H1 (cell line): ENCODE data around the gene PIWIL1. TPM values are rescaled to one million over a fixed set of nuclear protein-coding genes. Genes with fewer than 3 reads are reported as not detected.

ENCODE experiments used
- CTCF ChIA-PET: fragments of 300-600 bp; sonication (Branson Sonifier 250); formaldehyde crosslinking; loops from one replicate; lab custom pipeline; 2021; ENCODE audit not compliant: partially characterized antibody; lab: Charles Lee
- POLR2A ChIA-PET: fragments of 300-600 bp; sonication (Branson Sonifier 250); formaldehyde crosslinking; loops from one replicate; lab custom pipeline; 2021; ENCODE audit warnings: inconsistent platforms; ENCODE audit not compliant: partially characterized antibody; lab: Charles Lee
- DNase-seq, 2 experiments: peaks; one replicate each; pipeline versions ENCODE4 v3.0.0 to v3.0.0-alpha.2; 2010 to 2022; ENCODE audit warnings: low spot score in 2 of 2, low read depth in 1 of 2, mixed read lengths in 1 of 2
- FAIRE-seq: peaks from 2 replicates; lab custom pipeline; 2011; peaks lifted over from hg19 to GRCh38; lab: Jason Lieb, UNC
- H2AFZ ChIP-seq: 2 replicates; pipeline ENCODE4 v1.8.1; 2012; ENCODE audit warnings: low read length, inconsistent platforms
- H2AK5ac ChIP-seq: 2 replicates; pipeline ENCODE4 v1.6.1; 2013; ENCODE audit warnings: low read depth, low read length
- H2BK120ac ChIP-seq: replicated peaks from 2 replicates; pipeline ENCODE3; 2013; ENCODE audit warnings: low read depth, low read length, inconsistent platforms
- H2BK12ac ChIP-seq: 2 replicates; pipeline ENCODE4 v1.6.1; 2013; ENCODE audit warnings: low read depth, low read length
- H2BK15ac ChIP-seq: 2 replicates; pipeline ENCODE4 v1.6.1; 2013; ENCODE audit warnings: low read length
- H2BK20ac ChIP-seq: 2 replicates; pipeline ENCODE4 v1.6.1; 2013; ENCODE audit warnings: low read length
- H2BK5ac ChIP-seq: 2 replicates; pipeline ENCODE4 v1.6.1; 2013; ENCODE audit warnings: low read depth, low read length
- H3K14ac ChIP-seq: 2 replicates; pipeline ENCODE4 v1.6.1; 2013; ENCODE audit warnings: inconsistent platforms; ENCODE audit not compliant: insufficient read length
- H3K18ac ChIP-seq: 2 replicates; pipeline ENCODE4 v1.6.1; 2013; ENCODE audit warnings: low read length; ENCODE audit errors: extremely low read depth
- H3K23ac ChIP-seq: 2 replicates; pipeline ENCODE4 v1.6.1; 2013; ENCODE audit warnings: inconsistent platforms; ENCODE audit not compliant: insufficient read length
- H3K23me2 ChIP-seq: 2 replicates; pipeline ENCODE4 v1.6.1; 2013; ENCODE audit warnings: low read depth, low read length
- H3K27ac ChIP-seq: 2 replicates; pipeline ENCODE4 v1.6.1; 2011; ENCODE audit warnings: low read depth, low read length, inconsistent platforms
- H3K27me3 ChIP-seq, 4 experiments: replicated peaks in 1 of 4; 1 replicate in 1 of 4; 2 replicates in 3 of 4; pipeline versions ENCODE4 v1.6.1 to v1.8.1; 2011 to 2013; ENCODE audit warnings: low read length in 3 of 4, mild to moderate bottlenecking in 3 of 4, inconsistent platforms in 2 of 4, mixed read lengths in 2 of 4, moderate library complexity in 1 of 4; ENCODE audit not compliant: control insufficient read depth in 3 of 4, insufficient read depth in 3 of 4; ENCODE audit errors: extremely low read depth in 1 of 4
- H3K36me3 ChIP-seq, 4 experiments: 2 replicates each; pipeline versions ENCODE4 v1.6.1 to v1.8.1; 2011 to 2013; ENCODE audit warnings: mild to moderate bottlenecking in 4 of 4, low read length in 3 of 4, moderate library complexity in 2 of 4, control low read depth in 1 of 4, inconsistent platforms in 1 of 4; ENCODE audit not compliant: insufficient read depth in 4 of 4, control insufficient read depth in 2 of 4
- H3K4ac ChIP-seq: replicated peaks from 2 replicates; pipeline ENCODE3; 2013; ENCODE audit warnings: low read length, low read depth, mixed read lengths, inconsistent platforms; ENCODE audit not compliant: insufficient read length
- H3K4me1 ChIP-seq, 4 experiments: replicated peaks in 1 of 4; 1 replicate in 1 of 4; 2 replicates in 3 of 4; pipeline versions ENCODE4 v1.6.1 to v1.8.1; 2011 to 2013; ENCODE audit warnings: low read length in 3 of 4, inconsistent platforms in 2 of 4, mixed read lengths in 1 of 4; ENCODE audit not compliant: insufficient read depth in 4 of 4, control insufficient read depth in 3 of 4
- H3K4me2 ChIP-seq, 2 experiments: 2 replicates each; pipeline versions ENCODE4 v1.6.1 to v1.8.1; 2011 to 2013; ENCODE audit warnings: low read depth in 2 of 2, low read length in 2 of 2, control low read depth in 1 of 2, inconsistent platforms in 1 of 2, mild to moderate bottlenecking in 1 of 2; ENCODE audit not compliant: insufficient read depth in 1 of 2
- H3K4me3 ChIP-seq, 4 experiments: fragments of 200-600, 300-600 bp in 1 of 4; sonication (generic), shearing (Covaris generic), sonication (Bioruptor Twin) in 1 of 4; 2 replicates each; pipeline versions ENCODE4 v1.5.1 to v1.8.1; 2011 to 2016; ENCODE audit warnings: low read length in 4 of 4, low read depth in 3 of 4, control low read depth in 2 of 4, inconsistent platforms in 2 of 4, mild to moderate bottlenecking in 2 of 4, mixed read lengths in 1 of 4, moderate library complexity in 1 of 4; ENCODE audit not compliant: insufficient read depth in 2 of 4; ENCODE audit errors: extremely low read depth in 1 of 4
- H3K56ac ChIP-seq: replicated peaks from 2 replicates; pipeline ENCODE3; 2013; ENCODE audit warnings: low read depth, mild to moderate bottlenecking, mixed read lengths, low read length, inconsistent platforms; ENCODE audit not compliant: insufficient read length
- H3K79me1 ChIP-seq: 2 replicates; pipeline ENCODE4 v1.6.1; 2013; ENCODE audit warnings: low read depth, low read length, control low read depth
- H3K79me2 ChIP-seq, 2 experiments: 2 replicates each; pipeline versions ENCODE4 v1.6.1 to v1.8.1; 2012 to 2013; ENCODE audit warnings: low read length in 2 of 2, mild to moderate bottlenecking in 2 of 2, inconsistent platforms in 1 of 2; ENCODE audit not compliant: insufficient read depth in 2 of 2, control insufficient read depth in 1 of 2
- H3K9ac ChIP-seq, 4 experiments: replicated peaks in 1 of 4; 1 replicate in 1 of 4; 2 replicates in 3 of 4; pipeline versions ENCODE4 v1.6.1 to v1.8.1; 2011 to 2013; ENCODE audit warnings: low read depth in 3 of 4, low read length in 3 of 4, control low read depth in 2 of 4, mild to moderate bottlenecking in 2 of 4, moderate library complexity in 2 of 4, inconsistent platforms in 1 of 4; ENCODE audit errors: extremely low read depth in 1 of 4
- H3K9me3 ChIP-seq, 2 experiments: 2 replicates each; pipeline versions ENCODE4 v1.6.1 to v1.8.1; 2012 to 2013; ENCODE audit warnings: mild to moderate bottlenecking in 2 of 2, moderate library complexity in 2 of 2, control low read depth in 1 of 2, inconsistent platforms in 1 of 2, low read depth in 1 of 2, low read length in 1 of 2, mixed read lengths in 1 of 2; ENCODE audit not compliant: insufficient read depth in 2 of 2
- H4K20me1 ChIP-seq, 2 experiments: replicated peaks in 1 of 2; 2 replicates each; pipeline versions ENCODE3 to v1.8.1; 2011 to 2013; ENCODE audit warnings: inconsistent platforms in 2 of 2, low read length in 2 of 2, mild to moderate bottlenecking in 1 of 2; ENCODE audit not compliant: insufficient read depth in 2 of 2, control insufficient read depth in 1 of 2
- H4K5ac ChIP-seq: 2 replicates; pipeline ENCODE4 v1.6.1; 2013; ENCODE audit warnings: low read length, low read depth, mixed read lengths, inconsistent platforms; ENCODE audit not compliant: insufficient read length
- H4K8ac ChIP-seq: 2 replicates; pipeline ENCODE4 v1.8.0; 2013; ENCODE audit warnings: mild to moderate bottlenecking, moderate library complexity, low read length, inconsistent platforms; ENCODE audit not compliant: insufficient read depth; ENCODE audit errors: extremely low read depth
- H4K91ac ChIP-seq: replicated peaks from 2 replicates; pipeline ENCODE3; 2013; ENCODE audit warnings: low read length, mixed read lengths, inconsistent platforms; ENCODE audit not compliant: insufficient read length
- EZH2 ChIP-seq: fragments of 200-600 bp; sonication (generic); IDR thresholded peaks from 2 replicates; pipeline ENCODE4 v1.7.1; 2012; ENCODE audit warnings: low read depth, mild to moderate bottlenecking, moderate library complexity, low read length, inconsistent platforms; ENCODE audit not compliant: severe bottlenecking
- GABPA ChIP-seq: IDR thresholded peaks from 2 replicates; pipeline ENCODE4 v1.6.1; 2011; ENCODE audit warnings: mild to moderate bottlenecking, low read length, moderate library complexity, borderline replicate concordance; ENCODE audit not compliant: insufficient read depth
- GTF2F1 ChIP-seq: IDR thresholded peaks from 2 replicates; pipeline ENCODE4 v1.6.1; 2012; ENCODE audit warnings: low read depth, low read length, improper control_type of control experiment, borderline replicate concordance
- HDAC6 ChIP-seq: IDR thresholded peaks from one replicate; pipeline ENCODE4 v1.7.1; 2012; ENCODE audit warnings: low read depth, mild to moderate bottlenecking, inconsistent platforms, low read length, moderate library complexity
- MAX ChIP-seq: IDR thresholded peaks from 2 replicates; pipeline ENCODE4 v1.6.1; 2012; ENCODE audit warnings: inconsistent platforms
- NRF1 ChIP-seq: IDR thresholded peaks from 2 replicates; pipeline ENCODE4 v1.6.1; 2011; ENCODE audit warnings: mild to moderate bottlenecking, low read depth, low read length, improper control_type of control experiment
- PHF8 ChIP-seq: fragments of 200-600 bp; sonication (generic); conservative IDR thresholded peaks from 2 replicates; pipeline ENCODE4 v1.7.1; 2012; ENCODE audit warnings: low read depth, mild to moderate bottlenecking, inconsistent platforms, low read length, moderate library complexity
- POLR2A ChIP-seq, 2 experiments: IDR thresholded peaks; 1 replicate in 1 of 2; 2 replicates in 1 of 2; pipeline ENCODE4 v1.6.1; 2011; ENCODE audit warnings: low read depth in 2 of 2, low read length in 2 of 2, mild to moderate bottlenecking in 2 of 2; ENCODE audit errors: control extremely low read depth in 1 of 2
- SAP30 ChIP-seq: fragments of 300-600 bp; sonication (generic); IDR thresholded peaks from 2 replicates; pipeline ENCODE4 v1.7.1; 2012; ENCODE audit warnings: low read length, moderate library complexity, mild to moderate bottlenecking, inconsistent platforms; ENCODE audit not compliant: insufficient read depth, insufficient replicate concordance
- SIN3A ChIP-seq, 2 experiments: IDR thresholded peaks in 1 of 2; conservative IDR thresholded peaks in 1 of 2; 2 replicates each; pipeline ENCODE4 v1.6.1; 2011 to 2012; ENCODE audit warnings: low read length in 2 of 2, improper control_type of control experiment in 1 of 2, low read depth in 1 of 2, mild to moderate bottlenecking in 1 of 2
- SP1 ChIP-seq: IDR thresholded peaks from 2 replicates; pipeline ENCODE4 v1.6.1; 2011; ENCODE audit warnings: low read depth, low read length
- SP2 ChIP-seq: IDR thresholded peaks from 2 replicates; pipeline ENCODE4 v1.6.1; 2012; ENCODE audit warnings: mild to moderate bottlenecking, low read length, inconsistent platforms
- WGBS, 2 experiments: shearing (Covaris generic) in 1 of 2; methylation state at CpG; one replicate each; pipeline versions ENCODE4 v1.1.6 to v1.1.7; 2013 to 2015; ENCODE audit warnings: low lambda C conversion rate in 2 of 2, mixed read lengths in 2 of 2, inconsistent platforms in 1 of 2, low coverage in 1 of 2, missing lambda C conversion rate in 1 of 2; ENCODE audit not compliant: insufficient replicate concordance in 2 of 2, insufficient coverage in 1 of 2, insufficient read length in 1 of 2; ENCODE audit errors: extremely low coverage in 1 of 2, missing lambda C conversion rate in 1 of 2; 5-methylcytosine and 5-hydroxymethylcytosine counted together
- polyA plus RNA-seq, 7 experiments: library from polyadenylated mRNA; depleted of rRNA in 3 of 7; stranded (reverse) in 5 of 7; unstranded in 2 of 7; fragments of >200 nt in 5 of 7; fragments of 200-250 nt in 2 of 7; gene quantifications; 1 replicate in 5 of 7; 2 replicates in 1 of 7; 4 replicates in 1 of 7; pipeline versions ENCODE4 v1.2.1 to v1.2.3, GENCODE V29; 2011 to 2013; ENCODE audit warnings: missing spikeins in 2 of 7, mixed read lengths in 2 of 7
- total RNA-seq: library from RNA; stranded (reverse); fragmentation: NEBNext Ultra II Directional; extraction: Animal tissue kit (Norgen Biotek cat#: 25700); gene quantifications from 2 replicates; pipeline ENCODE4 v1.2.1, GENCODE V29; 2021
- TF ChIP-seq, protein P1 (sequence below): IDR thresholded peaks from 2 replicates; pipeline ENCODE4 v1.6.1; 2011; ENCODE audit warnings: low read length, improper control_type of control experiment

Gene PIWIL1
- total and polyA plus RNA-seq, 2 of the 8 experiments (the other 6 are each of a cell fraction or from before 2014, with no cell fraction given): not detected

- Histone ChIP-seq H4K5ac (no peak overlapping the region), H2AFZ (no peak overlapping the region), H2BK20ac (no peak overlapping the region), H4K8ac (no peak overlapping the region), H3K79me1 (no peaks in the 10 kb centered on the region), H3K14ac (no peak overlapping the region), H4K91ac (no peak overlapping the region), H3K79me2 (no peaks in the 10 kb centered on the region), H3K4me3 (no peak overlapping the region), H2BK120ac (no peak overlapping the region), H3K4me2 (no peak overlapping the region), H3K23ac (no peak overlapping the region), H3K4me1 (peaks cover 0 to 3% (median 0%) of the 10 kb centered on the region in 4 experiments; a peak in 3 of 7 replicates), H4K20me1 (no peaks in the 10 kb centered on the region), H3K23me2 (no peaks in the 10 kb centered on the region), H3K9me3 (peaks cover 0 to 4% of the 10 kb centered on the region in 2 experiments; a peak in 1 of 4 replicates), H3K36me3 (no peaks in the 10 kb centered on the region), H2BK5ac (no peak overlapping the region), H3K18ac (no peak overlapping the region), H3K4ac (no peak overlapping the region), H2BK12ac (no peak overlapping the region), H3K9ac (no peak overlapping the region), H2BK15ac (no peak overlapping the region), H3K27me3 (peaks cover 0 to 8% (median 0%) of the 10 kb centered on the region in 4 experiments; a peak in 2 of 7 replicates), H3K56ac (no peak overlapping the region), H3K27ac (no peak overlapping the region), H2AK5ac (no peak overlapping the region)
- FAIRE-seq (no peak), DNase-seq (no peak)
- 91% methylated on average over 8 of the region's 8 CpGs; no CpG with 5 or more reads in 1 of the 2 experiments for WGBS, 2 experiments
- ChIA-PET POLR2A (no interaction called here), CTCF (interaction anchor here (1.0 to 2.1 kb wide), 3 partner anchors 10 to 405 kb away, joined by 3 to 6 read pairs (median 3); no protein-coding TSS in a partner anchor)
- TF ChIP-seq SAP30: no peak
- no peak for TF ChIP-seq GABPA
- TF ChIP-seq SP2: no peak
- no peak for TF ChIP-seq PHF8
- TF ChIP-seq HDAC6: no peak
- no peak for TF ChIP-seq MAX
- TF ChIP-seq SIN3A (conservative IDR thresholded peaks at IDR 0.05 in 1 of 2, IDR thresholded peaks at IDR 0.05 in 1 of 2; ENCODE audit: low read depth in 1 of 2, low read length in 2 of 2): no peak
- TF ChIP-seq NRF1: no peak
- no peak for TF ChIP-seq POLR2A (IDR thresholded peaks at IDR 0.05; ENCODE audit: control extremely low read depth in 1 of 2, low read depth in 2 of 2, low read length in 2 of 2)
- no peak for TF ChIP-seq EZH2
- TF ChIP-seq SP1: no peak
- TF ChIP-seq, protein P1, sequence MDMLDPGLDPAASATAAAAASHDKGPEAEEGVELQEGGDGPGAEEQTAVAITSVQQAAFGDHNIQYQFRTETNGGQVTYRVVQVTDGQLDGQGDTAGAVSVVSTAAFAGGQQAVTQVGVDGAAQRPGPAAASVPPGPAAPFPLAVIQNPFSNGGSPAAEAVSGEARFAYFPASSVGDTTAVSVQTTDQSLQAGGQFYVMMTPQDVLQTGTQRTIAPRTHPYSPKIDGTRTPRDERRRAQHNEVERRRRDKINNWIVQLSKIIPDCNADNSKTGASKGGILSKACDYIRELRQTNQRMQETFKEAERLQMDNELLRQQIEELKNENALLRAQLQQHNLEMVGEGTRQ: no peak
- TF ChIP-seq GTF2F1: no peak
Observed at GRCh38 chr12:130342442-130342841, 4.8 kb downstream of the PIWIL1 start.
